ENCODE measurements around the gene RAB28.

RAB28 gene

DNA sequence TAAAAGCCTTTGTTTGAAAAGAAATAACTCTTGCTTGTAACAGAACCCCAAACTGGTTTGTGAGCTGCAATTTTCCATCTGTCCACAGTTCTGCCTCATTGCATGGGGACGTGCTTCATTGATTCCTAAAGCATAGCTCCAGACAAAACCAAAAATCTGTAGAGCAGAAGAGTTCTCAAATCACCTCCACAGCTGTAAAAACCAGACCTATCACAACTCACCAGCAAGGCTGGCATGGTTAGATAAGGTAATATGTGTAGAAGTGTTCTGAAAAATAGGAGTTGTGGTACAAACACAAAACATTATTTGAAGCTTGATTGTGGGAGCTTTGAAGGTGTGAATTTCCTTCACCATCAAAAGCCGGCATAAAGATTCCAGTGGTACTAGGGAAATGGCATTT is 12.5 kb upstream of the RAB28 start:
- Histone ChIP-seq H2BK120ac (ENCODE audit: insufficient read depth, low read length, poor library complexity) (no peak overlapping the region), H2AFZ (ENCODE audit: insufficient read depth, low read length, poor library complexity) (no peak overlapping the region), H3K36me3 (ENCODE audit: control insufficient read depth in 1 of 2, insufficient read depth in 2 of 2, low read length in 2 of 2) (no peaks in the 10 kb centered on the region), H3K9me3 (ENCODE audit: insufficient read depth, low read depth, low read length) (no peaks in the 10 kb centered on the region), H4K8ac (ENCODE audit: low read depth, low read length) (no peak overlapping the region), H2BK5ac (ENCODE audit: low read depth, low read length, poor library complexity) (no peak overlapping the region), H3K4me3 (ENCODE audit: low read depth, low read length) (no peak overlapping the region), H3K18ac (ENCODE audit: low read length) (no peak overlapping the region), H4K91ac (ENCODE audit: low read depth, low read length) (no peak overlapping the region), H3K4me2 (ENCODE audit: low read length) (no peak overlapping the region), H4K12ac (ENCODE audit: low read depth, low read length) (no peak overlapping the region), H3K27ac (ENCODE audit: low read depth, low read length) (no peak overlapping the region), H2BK12ac (ENCODE audit: low read length) (no peak overlapping the region), H3K9ac (ENCODE audit: low read length) (no peak overlapping the region), H3K23ac (ENCODE audit: low read length) (no peak overlapping the region), H3K4me1 (ENCODE audit: control insufficient read depth in 1 of 2, insufficient read depth in 2 of 2, low read length in 2 of 2) (no peaks in the 10 kb centered on the region), H3K4ac (ENCODE audit: low read depth, low read length) (no peak overlapping the region), H3K79me1 (ENCODE audit: low read length) (no peaks in the 10 kb centered on the region), H3K27me3 (ENCODE audit: insufficient read depth, low read length) (no peaks in the 10 kb centered on the region), H3K14ac (ENCODE audit: low read length) (no peak overlapping the region), H3K79me2 (ENCODE audit: control insufficient read depth, insufficient read depth, low read length, poor library complexity) (no peaks in the 10 kb centered on the region), H2AK5ac (ENCODE audit: low read length) (no peak overlapping the region)
- no CpG with 5 or more reads among the region's 2 CpGs for WGBS (ENCODE audit: extremely low coverage, insufficient coverage, insufficient read length)
- DNase-seq, result no peak

DNA sequence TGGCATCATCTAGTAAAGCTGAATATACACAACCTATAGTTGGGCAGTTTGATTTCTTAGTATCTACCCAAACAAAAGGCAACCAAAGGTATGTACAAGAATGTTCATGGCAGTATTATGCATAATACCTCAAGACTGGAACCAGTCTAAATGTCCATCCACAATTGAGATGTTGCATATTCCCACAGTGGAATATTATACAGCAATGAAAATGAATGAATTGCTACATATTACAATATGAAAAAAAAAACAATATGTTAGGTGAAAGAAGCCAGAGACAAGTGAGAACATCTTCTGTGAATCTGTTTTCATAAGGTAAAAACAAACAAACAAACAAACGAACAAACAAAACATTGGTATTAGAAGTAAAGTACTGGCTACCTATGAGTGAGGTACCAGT is 11.6 kb upstream of the RAB28 start:
- Histone ChIP-seq H3K9ac (ENCODE audit: low read length) (no peak overlapping the region), H2BK120ac (ENCODE audit: insufficient read depth, low read length, poor library complexity) (no peak overlapping the region), H3K27me3 (ENCODE audit: insufficient read depth, low read length) (no peaks in the 10 kb centered on the region), H3K79me2 (ENCODE audit: control insufficient read depth, insufficient read depth, low read length, poor library complexity) (no peaks in the 10 kb centered on the region), H2AK5ac (ENCODE audit: low read length) (no peak overlapping the region), H3K23ac (ENCODE audit: low read length) (no peak overlapping the region), H4K8ac (ENCODE audit: low read depth, low read length) (no peak overlapping the region), H3K4me3 (ENCODE audit: low read depth, low read length) (no peak overlapping the region), H4K91ac (ENCODE audit: low read depth, low read length) (no peak overlapping the region), H3K36me3 (ENCODE audit: control insufficient read depth in 1 of 2, insufficient read depth in 2 of 2, low read length in 2 of 2) (no peaks in the 10 kb centered on the region), H3K14ac (ENCODE audit: low read length) (no peak overlapping the region), H3K18ac (ENCODE audit: low read length) (no peak overlapping the region), H3K79me1 (ENCODE audit: low read length) (no peaks in the 10 kb centered on the region), H2AFZ (ENCODE audit: insufficient read depth, low read length, poor library complexity) (no peak overlapping the region), H3K4ac (ENCODE audit: low read depth, low read length) (no peak overlapping the region), H3K27ac (ENCODE audit: low read depth, low read length) (no peak overlapping the region), H4K12ac (ENCODE audit: low read depth, low read length) (no peak overlapping the region), H2BK12ac (ENCODE audit: low read length) (no peak overlapping the region), H3K9me3 (ENCODE audit: insufficient read depth, low read depth, low read length) (no peaks in the 10 kb centered on the region), H3K4me1 (ENCODE audit: control insufficient read depth in 1 of 2, insufficient read depth in 2 of 2, low read length in 2 of 2) (no peaks in the 10 kb centered on the region), H3K4me2 (ENCODE audit: low read length) (no peak overlapping the region), H2BK5ac (ENCODE audit: low read depth, low read length, poor library complexity) (no peak overlapping the region)
- no CpG with 5 or more reads among the region's 1 CpG for WGBS (ENCODE audit: extremely low coverage, insufficient coverage, insufficient read length)
- no peak for DNase-seq

DNA sequence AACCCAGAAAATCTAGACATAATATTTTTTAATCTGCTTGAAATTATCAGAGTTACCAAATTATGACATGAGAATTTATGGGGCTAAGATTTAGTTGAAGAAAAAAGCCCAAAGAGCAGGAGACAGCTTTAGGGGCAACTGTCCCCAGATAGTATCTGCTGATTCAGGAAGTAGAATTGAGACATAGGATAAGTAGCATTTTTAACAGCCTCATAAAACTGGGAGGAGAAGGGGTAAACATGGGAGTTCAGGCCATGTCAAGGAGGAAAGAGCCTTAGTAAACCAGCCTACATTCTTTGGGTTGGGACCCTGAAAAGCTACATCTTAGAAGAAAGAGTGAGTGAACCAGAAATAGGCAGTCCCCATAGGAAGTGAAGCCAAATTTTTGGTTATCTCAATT is 9.7 kb upstream of the RAB28 start:
- Histone ChIP-seq H3K9me3 (ENCODE audit: insufficient read depth, low read depth, low read length) (no peaks in the 10 kb centered on the region), H2BK12ac (ENCODE audit: low read length) (no peak overlapping the region), H2AK5ac (ENCODE audit: low read length) (no peak overlapping the region), H3K27me3 (ENCODE audit: insufficient read depth, low read length) (no peaks in the 10 kb centered on the region), H4K8ac (ENCODE audit: low read depth, low read length) (no peak overlapping the region), H3K14ac (ENCODE audit: low read length) (no peak overlapping the region), H2BK120ac (ENCODE audit: insufficient read depth, low read length, poor library complexity) (no peak overlapping the region), H3K4me2 (ENCODE audit: low read length) (no peak overlapping the region), H4K12ac (ENCODE audit: low read depth, low read length) (no peak overlapping the region), H3K4me1 (ENCODE audit: control insufficient read depth in 1 of 2, insufficient read depth in 2 of 2, low read length in 2 of 2) (no peaks in the 10 kb centered on the region), H3K79me2 (ENCODE audit: control insufficient read depth, insufficient read depth, low read length, poor library complexity) (no peaks in the 10 kb centered on the region), H3K4me3 (ENCODE audit: low read depth, low read length) (no peak overlapping the region), H3K23ac (ENCODE audit: low read length) (no peak overlapping the region), H4K91ac (ENCODE audit: low read depth, low read length) (no peak overlapping the region), H3K79me1 (ENCODE audit: low read length) (no peaks in the 10 kb centered on the region), H3K4ac (ENCODE audit: low read depth, low read length) (no peak overlapping the region), H2BK5ac (ENCODE audit: low read depth, low read length, poor library complexity) (no peak overlapping the region), H3K18ac (ENCODE audit: low read length) (no peak overlapping the region), H3K36me3 (ENCODE audit: control insufficient read depth in 1 of 2, insufficient read depth in 2 of 2, low read length in 2 of 2) (no peaks in the 10 kb centered on the region), H3K9ac (ENCODE audit: low read length) (no peak overlapping the region), H2AFZ (ENCODE audit: insufficient read depth, low read length, poor library complexity) (no peak overlapping the region), H3K27ac (ENCODE audit: low read depth, low read length) (no peak overlapping the region)
- no peak for DNase-seq

DNA sequence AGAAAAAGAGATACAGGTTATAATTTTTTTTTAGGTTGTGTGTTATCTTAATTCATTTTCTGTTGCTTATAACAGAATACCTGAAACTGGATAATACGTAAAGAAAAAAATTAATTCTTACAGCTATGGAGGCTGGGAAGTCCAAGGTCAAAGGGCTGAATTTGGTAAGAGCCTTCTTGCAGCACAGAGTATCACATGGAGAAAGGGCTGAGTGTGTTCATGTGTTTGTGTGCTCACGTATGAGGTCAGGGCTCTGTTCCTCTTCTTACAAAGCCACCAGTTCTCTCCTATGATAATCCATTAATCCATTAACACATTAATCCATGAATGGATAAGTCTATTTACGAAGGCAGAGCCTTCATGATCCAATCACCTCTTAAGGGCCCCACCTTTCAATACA is 8.6 kb upstream of the RAB28 start:
- no peak overlapping the region for H3K9ac ChIP-seq (ENCODE audit: low read length)
- no peak overlapping the region for H2BK5ac ChIP-seq (ENCODE audit: low read depth, low read length, poor library complexity)
- no peak overlapping the region for H3K4me2 ChIP-seq (ENCODE audit: low read length)
- no peak overlapping the region for H3K4me3 ChIP-seq (ENCODE audit: low read depth, low read length)
- H4K8ac ChIP-seq (ENCODE audit: low read depth, low read length), result no peak overlapping the region
- no peak overlapping the region for H3K27ac ChIP-seq (ENCODE audit: low read depth, low read length)
- H3K14ac ChIP-seq (ENCODE audit: low read length), result no peak overlapping the region
- no peaks in the 10 kb centered on the region for H3K9me3 ChIP-seq (ENCODE audit: insufficient read depth, low read depth, low read length)
- H3K27me3 ChIP-seq (ENCODE audit: insufficient read depth, low read length), result no peaks in the 10 kb centered on the region
- H4K91ac ChIP-seq (ENCODE audit: low read depth, low read length), result no peak overlapping the region
- no peak overlapping the region for H3K18ac ChIP-seq (ENCODE audit: low read length)
- H3K4me1 ChIP-seq (ENCODE audit: control insufficient read depth in 1 of 2, insufficient read depth in 2 of 2, low read length in 2 of 2), result no peaks in the 10 kb centered on the region
- H4K12ac ChIP-seq (ENCODE audit: low read depth, low read length), result no peak overlapping the region
- WGBS (ENCODE audit: extremely low coverage, insufficient coverage, insufficient read length), result no CpG with 5 or more reads among the region's 3 CpGs
- H2BK120ac ChIP-seq (ENCODE audit: insufficient read depth, low read length, poor library complexity), result no peak overlapping the region
- H2AFZ ChIP-seq (ENCODE audit: insufficient read depth, low read length, poor library complexity), result no peak overlapping the region
- H3K4ac ChIP-seq (ENCODE audit: low read depth, low read length), result no peak overlapping the region
- DNase-seq, result no peak
- H3K23ac ChIP-seq (ENCODE audit: low read length), result no peak overlapping the region
- no peaks in the 10 kb centered on the region for H3K79me1 ChIP-seq (ENCODE audit: low read length)
- no peak overlapping the region for H2BK12ac ChIP-seq (ENCODE audit: low read length)
- no peaks in the 10 kb centered on the region for H3K36me3 ChIP-seq (ENCODE audit: control insufficient read depth in 1 of 2, insufficient read depth in 2 of 2, low read length in 2 of 2)
- no peaks in the 10 kb centered on the region for H3K79me2 ChIP-seq (ENCODE audit: control insufficient read depth, insufficient read depth, low read length, poor library complexity)
- no peak overlapping the region for H2AK5ac ChIP-seq (ENCODE audit: low read length)
